H9 (cell line): ENCODE results near the gene ZNF81. TPM values are rescaled to one million over a fixed set of nuclear protein-coding genes. Genes with fewer than 3 reads are reported as not detected.

Experiments used
- DNase-seq: peaks from one replicate; pipeline ENCODE4 v3.0.0-alpha.2; 2017
- H2AFZ ChIP-seq: one replicate; pipeline ENCODE4 v1.6.1; 2013; ENCODE audit warnings: mild to moderate bottlenecking, low read length, control low read depth, moderate library complexity
- H2AK5ac ChIP-seq: 2 replicates; pipeline ENCODE4 v1.6.1; 2013; ENCODE audit warnings: low read length, control low read depth, mixed read lengths; ENCODE audit not compliant: insufficient read length
- H2BK120ac ChIP-seq: one replicate; pipeline ENCODE4 v1.6.1; 2013; ENCODE audit warnings: low read depth, mild to moderate bottlenecking, low read length, control low read depth, inconsistent platforms; ENCODE audit not compliant: poor library complexity, severe bottlenecking
- H2BK12ac ChIP-seq: 2 replicates; pipeline ENCODE4 v1.6.1; 2013; ENCODE audit warnings: low read length, control low read depth, mixed read lengths, low read depth; ENCODE audit not compliant: insufficient read length
- H2BK15ac ChIP-seq: 2 replicates; pipeline ENCODE4 v1.6.1; 2013; ENCODE audit warnings: low read depth, low read length, control low read depth
- H2BK20ac ChIP-seq: one replicate; pipeline ENCODE4 v1.6.1; 2013; ENCODE audit warnings: low read depth, mild to moderate bottlenecking, low read length, control low read depth, inconsistent platforms; ENCODE audit not compliant: poor library complexity, severe bottlenecking
- H2BK5ac ChIP-seq: 2 replicates; pipeline ENCODE4 v1.6.1; 2013; ENCODE audit warnings: low read length, control low read depth, mixed read lengths; ENCODE audit not compliant: insufficient read length
- H3K14ac ChIP-seq: 2 replicates; pipeline ENCODE4 v1.6.1; 2013; ENCODE audit warnings: low read length, control low read depth; ENCODE audit not compliant: insufficient read depth
- H3K18ac ChIP-seq: 2 replicates; pipeline ENCODE4 v1.6.1; 2013; ENCODE audit warnings: low read depth, mild to moderate bottlenecking, mixed read lengths, low read length, control low read depth; ENCODE audit not compliant: insufficient read length
- H3K23ac ChIP-seq: 2 replicates; pipeline ENCODE4 v1.6.1; 2013; ENCODE audit warnings: low read length, control low read depth, mixed read lengths, low read depth; ENCODE audit not compliant: insufficient read length
- H3K23me2 ChIP-seq: 2 replicates; pipeline ENCODE4 v1.6.1; 2013; ENCODE audit warnings: low read depth, mild to moderate bottlenecking, mixed read lengths, low read length, control low read depth; ENCODE audit not compliant: insufficient read length, poor library complexity, severe bottlenecking
- H3K27ac ChIP-seq: 2 replicates; pipeline ENCODE4 v1.5.1; 2013; ENCODE audit warnings: low read length, control low read depth, mixed read lengths, low read depth; ENCODE audit not compliant: insufficient read length
- H3K27me3 ChIP-seq: 2 replicates; pipeline ENCODE4 v1.6.1; 2013; ENCODE audit warnings: low read length, control low read depth, inconsistent platforms; ENCODE audit not compliant: insufficient read depth
- H3K4ac ChIP-seq: 2 replicates; pipeline ENCODE4 v1.6.1; 2013; ENCODE audit warnings: low read depth, mild to moderate bottlenecking, control low read depth, inconsistent platforms, low read length, moderate library complexity
- H3K4me1 ChIP-seq: 2 replicates; pipeline ENCODE4 v1.6.1; 2013; ENCODE audit warnings: low read length, control low read depth, inconsistent platforms; ENCODE audit not compliant: insufficient read depth
- H3K4me2 ChIP-seq: 2 replicates; pipeline ENCODE4 v1.6.1; 2013; ENCODE audit warnings: low read length, control low read depth, mixed read lengths; ENCODE audit not compliant: insufficient read length, insufficient read depth
- H3K56ac ChIP-seq: 2 replicates; pipeline ENCODE4 v1.6.1; 2013; ENCODE audit warnings: low read depth, mild to moderate bottlenecking, mixed read lengths, low read length, control low read depth; ENCODE audit not compliant: insufficient read length
- H3K79me1 ChIP-seq: 2 replicates; pipeline ENCODE4 v1.6.1; 2013; ENCODE audit warnings: low read depth, mild to moderate bottlenecking, moderate library complexity, low read length, control low read depth, inconsistent platforms; ENCODE audit not compliant: insufficient read depth, poor library complexity, severe bottlenecking
- H3K79me2 ChIP-seq: 2 replicates; pipeline ENCODE4 v1.6.1; 2013; ENCODE audit warnings: low read length, control low read depth, inconsistent platforms; ENCODE audit not compliant: insufficient read depth
- H3K9ac ChIP-seq: 2 replicates; pipeline ENCODE4 v1.6.1; 2013; ENCODE audit warnings: low read length, control low read depth, mixed read lengths; ENCODE audit not compliant: insufficient read length; ENCODE audit errors: extremely low read depth
- H3K9me3 ChIP-seq: one replicate; pipeline ENCODE4 v1.6.1; 2013; ENCODE audit warnings: low read depth, low read length, inconsistent platforms; ENCODE audit not compliant: control insufficient read depth
- H3T11ph ChIP-seq: one replicate; pipeline ENCODE4 v1.6.1; 2013; ENCODE audit warnings: mild to moderate bottlenecking, low read length, control low read depth, inconsistent platforms
- H4K20me1 ChIP-seq: one replicate; pipeline ENCODE4 v1.6.1; 2013; ENCODE audit not compliant: control insufficient read depth, insufficient read length, insufficient read depth
- H4K5ac ChIP-seq: 2 replicates; pipeline ENCODE4 v1.6.1; 2013; ENCODE audit warnings: low read depth, mild to moderate bottlenecking, mixed read lengths, low read length, control low read depth; ENCODE audit not compliant: insufficient read length
- H4K8ac ChIP-seq: replicated peaks from 2 replicates; pipeline ENCODE4 v1.6.1; 2013; ENCODE audit warnings: low read length, control low read depth, mixed read lengths, low read depth; ENCODE audit not compliant: insufficient read length
- H4K91ac ChIP-seq: 2 replicates; pipeline ENCODE4 v1.6.1; 2013; ENCODE audit warnings: low read depth, mild to moderate bottlenecking, moderate library complexity, mixed read lengths, low read length, control low read depth; ENCODE audit not compliant: insufficient read length
- H3K27ac Mint-ChIP-seq, 3 experiments: 2 replicates in 2 of 3; 3 replicates in 1 of 3; pipeline ENCODE4 v1.8.0; 2020 to 2021; ENCODE audit warnings: mixed read lengths in 3 of 3, mild to moderate bottlenecking in 1 of 3, moderate library complexity in 1 of 3
- H3K27me3 Mint-ChIP-seq: 2 replicates; pipeline ENCODE4 v1.8.0; 2021; ENCODE audit warnings: low read depth, mild to moderate bottlenecking, moderate library complexity, mixed read lengths
- H3K36me3 Mint-ChIP-seq, 3 experiments: 2 replicates in 2 of 3; 3 replicates in 1 of 3; pipeline ENCODE4 v1.8.0; 2020 to 2021; ENCODE audit warnings: low read depth in 3 of 3, mixed read lengths in 3 of 3; ENCODE audit not compliant: insufficient read depth in 1 of 3
- H3K4me1 Mint-ChIP-seq, 2 experiments: 2 replicates each; pipeline ENCODE4 v1.8.0; 2020; ENCODE audit warnings: mixed read lengths in 2 of 2
- H3K4me3 Mint-ChIP-seq, 2 experiments: 2 replicates in 1 of 2; 3 replicates in 1 of 2; pipeline ENCODE4 v1.8.0; 2020 to 2021; ENCODE audit warnings: mild to moderate bottlenecking in 2 of 2, mixed read lengths in 2 of 2, moderate library complexity in 1 of 2
- H3K9me3 Mint-ChIP-seq, 2 experiments: 2 replicates in 1 of 2; 3 replicates in 1 of 2; pipeline ENCODE4 v1.8.0; 2020; ENCODE audit warnings: mild to moderate bottlenecking in 2 of 2, mixed read lengths in 2 of 2, moderate library complexity in 1 of 2
- CTCF ChIP-seq: fragments of 200-600 bp; sonication (generic); conservative IDR thresholded peaks from 3 replicates; pipeline ENCODE4 v1.8.0; 2021; ENCODE audit warnings: antibody characterized with exemption, mild to moderate bottlenecking
- WGBS: extraction: QIAGEN DNeasy Blood & Tissue Kit; methylation state at CpG from one replicate; pipeline ENCODE4 v1.1.7; 2013; ENCODE audit warnings: missing lambda C conversion rate, low lambda C conversion rate, mixed read lengths; ENCODE audit not compliant: insufficient read length; ENCODE audit errors: extremely low coverage; 5-methylcytosine and 5-hydroxymethylcytosine counted together
- total RNA-seq: library from RNA; stranded (reverse); gene quantifications from 2 replicates; pipeline ENCODE4 v1.2.1, GENCODE V29; 2021

Gene ZNF81
- total RNA-seq, 1 experiment from 2014 or later, result 11.0 TPM

GRCh38 chrX:47831788-47832187 lies 4.9 kb upstream of the ZNF81 start:
- peak; percentile 77 for TF ChIP-seq CTCF
- peaks cover 5 to 7% of the 10 kb centered on the region in 2 experiments; a peak in 2 of 4 replicates for H3K4me1 Mint-ChIP-seq
- Histone ChIP-seq H2BK20ac (no peak overlapping the region), H2BK12ac (no peak overlapping the region), H4K20me1 (no peaks in the 10 kb centered on the region), H3K23ac (no peak overlapping the region), H2BK120ac (no peak overlapping the region), H3K79me2 (no peaks in the 10 kb centered on the region), H4K91ac (no peak overlapping the region), H3K4me2 (no peak overlapping the region), H3K9me3 (peaks cover 32% of the 10 kb centered on the region), H3K14ac (no peak overlapping the region), H3K18ac (no peak overlapping the region), H4K5ac (no peak overlapping the region), H3K79me1 (no peaks in the 10 kb centered on the region), H2AFZ (no peak overlapping the region), H2BK15ac (no peak overlapping the region), H3K4ac (no peak overlapping the region), H2AK5ac (no peak overlapping the region), H3K4me1 (no peaks in the 10 kb centered on the region), H3K27ac (no peak overlapping the region), H2BK5ac (no peak overlapping the region), H3K56ac (no peak overlapping the region), H3T11ph (no peak overlapping the region), H3K23me2 (no peaks in the 10 kb centered on the region), H3K27me3 (no peaks in the 10 kb centered on the region), H4K8ac (no peak overlapping the region), H3K9ac (no peak overlapping the region)
- peak; percentile 58 for DNase-seq
- no peak overlapping the region for H3K4me3 Mint-ChIP-seq
- no peaks in the 10 kb centered on the region for H3K27me3 Mint-ChIP-seq
- H3K9me3 Mint-ChIP-seq, result peaks cover 64 to 66% of the 10 kb centered on the region in 2 experiments
- WGBS, result no CpG with 5 or more reads among the region's 2 CpGs
- H3K27ac Mint-ChIP-seq, result no peak overlapping the region
- peaks cover 0 to 3% (median 0%) of the 10 kb centered on the region in 3 experiments; a peak in 3 of 7 replicates for H3K36me3 Mint-ChIP-seq
